ENCODE measurements around the gene SYNGR1.

Gene SYNGR1

GRCh38 chr22:39431216-39431801, 81.5 kb downstream of the SYNGR1 start:
- no peak for DNase-seq

GRCh38 chr22:39431821-39432251, 82.0 kb downstream of the SYNGR1 start:
- no peak for DNase-seq

GRCh38 chr22:39432361-39432811, 82.6 kb downstream of the SYNGR1 start:
- DNase-seq = no peak

- no peak for DNase-seq
Measured at GRCh38 chr22:39433476-39434242, 83.9 kb downstream of the SYNGR1 start.

- DNase-seq = no peak
Measured at GRCh38 chr22:39434243-39434653, 84.5 kb downstream of the SYNGR1 start.

- DNase-seq = no peak
Measured at GRCh38 chr22:39434721-39435120, 84.9 kb downstream of the SYNGR1 start.

Measured in T-helper 2 cell (primary cell).